HepG2 (cell line): ENCODE results near the gene DLL3. TPM values are rescaled to one million over a fixed set of nuclear protein-coding genes. Genes with fewer than 3 reads are reported as not detected.

Experiments used
- ATAC-seq: fragments of 200-7000 bp; cut with Tn5 transposase; 3 replicates; pipeline ENCODE4 v1.9.1; 2020; ENCODE audit warnings: mild to moderate bottlenecking, moderate library complexity
- BruUV-seq: library from RNA; stranded (reverse); fragments of 400-500 nt; replicated peaks from 2 replicates; lab custom pipeline; 2021; lab: Mats Ljungman, UMichigan
- CTCF ChIA-PET: fragments of 300-600 bp; formaldehyde crosslinking; extraction: SDS; loops from one replicate; lab custom pipeline; 2021; ENCODE audit warnings: low total read pairs, inconsistent platforms, low intra/inter-chr PET ratio; lab: Yijun Ruan, JAX
- POLR2A ChIA-PET: fragments of 350-600 bp; sonication (Branson Sonifier 250); formaldehyde crosslinking; loops from one replicate; lab custom pipeline; 2020; ENCODE audit warnings: antibody characterized with exemption, inconsistent platforms; lab: Yijun Ruan, JAX
- DNase-seq: peaks from one replicate; pipeline ENCODE4 v3.0.0-alpha.2; 2015; ENCODE audit warnings: low spot score
- FAIRE-seq: peaks from 3 replicates; lab custom pipeline; 2011; peaks lifted over from hg19 to GRCh38; lab: Jason Lieb, UNC
- H2AFZ ChIP-seq: one replicate; pipeline ENCODE4 v1.6.1; 2011; ENCODE audit warnings: low read length, inconsistent platforms
- H3K27ac ChIP-seq: fragments of 300-600 bp; 3 replicates; pipeline ENCODE4 v1.8.0; 2011; ENCODE audit warnings: mixed run types, mild to moderate bottlenecking, mixed read lengths, low read length, inconsistent platforms; ENCODE audit not compliant: insufficient read depth; ENCODE audit errors: extremely low read length
- H3K27me3 ChIP-seq, 2 experiments: fragments of 200-600 bp in 1 of 2; 2 replicates in 1 of 2; 3 replicates in 1 of 2; pipeline versions ENCODE4 v1.6.0 to v1.8.0; 2011; ENCODE audit warnings: low read length in 2 of 2, mild to moderate bottlenecking in 2 of 2, moderate library complexity in 2 of 2, inconsistent platforms in 1 of 2; ENCODE audit not compliant: insufficient read depth in 2 of 2, control insufficient read depth in 1 of 2
- H3K36me3 ChIP-seq, 2 experiments: fragments of 200-600 bp in 1 of 2; replicated peaks in 1 of 2; 2 replicates in 1 of 2; 3 replicates in 1 of 2; pipeline versions ENCODE4 v1.5.1 to v1.8.0; 2011; ENCODE audit warnings: low read length in 2 of 2, inconsistent platforms in 1 of 2; ENCODE audit not compliant: insufficient read depth in 2 of 2, control insufficient read depth in 1 of 2
- H3K4me1 ChIP-seq: 2 replicates; pipeline ENCODE4 v1.5.1; 2012; ENCODE audit warnings: low read length, inconsistent platforms; ENCODE audit not compliant: insufficient read depth
- H3K4me2 ChIP-seq: 2 replicates; pipeline ENCODE4 v1.6.0; 2011; ENCODE audit warnings: low read depth, low read length, inconsistent platforms
- H3K4me3 ChIP-seq, 3 experiments: fragments of 200-600 bp in 1 of 3; sonication (generic), shearing (Covaris generic) in 1 of 3; replicated peaks in 1 of 3; 2 replicates each; pipeline ENCODE4 v1.5.1; 2011 to 2016; ENCODE audit warnings: low read length in 3 of 3, inconsistent platforms in 2 of 3, low read depth in 2 of 3, mild to moderate bottlenecking in 2 of 3, control low read depth in 1 of 3, mixed read lengths in 1 of 3; ENCODE audit not compliant: insufficient read depth in 1 of 3
- H3K79me2 ChIP-seq: one replicate; pipeline ENCODE4 v1.6.1; 2011; ENCODE audit warnings: low read length, inconsistent platforms; ENCODE audit not compliant: insufficient read depth
- H3K9ac ChIP-seq: 2 replicates; pipeline ENCODE4 v1.6.0; 2011; ENCODE audit warnings: mild to moderate bottlenecking, low read depth, low read length, inconsistent platforms; ENCODE audit not compliant: insufficient read depth
- H3K9me3 ChIP-seq: 2 replicates; pipeline ENCODE4 v1.5.1; 2012; ENCODE audit warnings: mild to moderate bottlenecking, low read length
- H4K20me1 ChIP-seq: 2 replicates; pipeline ENCODE4 v1.6.0; 2011; ENCODE audit warnings: inconsistent platforms, mild to moderate bottlenecking, low read length, moderate library complexity; ENCODE audit not compliant: insufficient read depth
- FOXK1 ChIP-seq: sonication (generic); formaldehyde crosslinking; IDR thresholded peaks from 2 replicates; pipeline ENCODE4 v1.4.0; 2020; ENCODE audit warnings: low read depth, missing genetic modification reagents, borderline replicate concordance
- NR2F2 ChIP-seq: IDR thresholded peaks from 2 replicates; pipeline ENCODE4 v1.6.1; 2012; ENCODE audit warnings: low read depth, inconsistent platforms, borderline replicate concordance
- RARG ChIP-seq: sonication (generic); formaldehyde crosslinking; IDR thresholded peaks from 2 replicates; pipeline ENCODE4 v1.4.0; 2020; ENCODE audit warnings: low read depth, mild to moderate bottlenecking, missing genetic modification reagents
- ZMYM2 ChIP-seq: sonication (generic); formaldehyde crosslinking; IDR thresholded peaks from 2 replicates; pipeline ENCODE4 v1.8.0; 2022; ENCODE audit warnings: mild to moderate bottlenecking, missing genetic modification reagents
- ZNF160 ChIP-seq: sonication (generic); formaldehyde crosslinking; IDR thresholded peaks from 2 replicates; pipeline ENCODE4 v1.8.0; 2022; ENCODE audit warnings: mild to moderate bottlenecking, inconsistent platforms, missing genetic modification reagents
- ZNF543 ChIP-seq: sonication (generic); formaldehyde crosslinking; IDR thresholded peaks from 2 replicates; pipeline ENCODE4 v1.4.0; 2020; ENCODE audit warnings: mild to moderate bottlenecking, missing genetic modification reagents
- WGBS: methylation state at CpG from one replicate; pipeline ENCODE4 v1.1.6; 2017; ENCODE audit warnings: low lambda C conversion rate; 5-methylcytosine and 5-hydroxymethylcytosine counted together
- in situ Hi-C: cut with HindIII; loops from 2 replicates; pipeline ENCODE4 v1.10.0; 2017; ENCODE audit warnings: low pct_unique_long_range_greater_than_20kb; ENCODE audit not compliant: extremely low pct_ligation_motif_present
- intact Hi-C: fragments of 100-400 bp; cut with micrococcal nuclease; formaldehyde crosslinking; loops from one replicate; pipeline ENCODE4 v1.10.0; 2022; ENCODE audit not compliant: unreplicated experiment
- polyA plus RNA-seq, 8 experiments: library from polyadenylated mRNA; depleted of rRNA in 3 of 8; stranded (reverse) in 7 of 8; unstranded in 1 of 8; fragments of >200 nt; fragmentation: Illumina TruSeq in 4 of 8; extraction: Trizol in 4 of 8; gene quantifications; 2 replicates each; pipeline versions ENCODE4 v1.2.1 to v1.2.3, GENCODE V29; 2011 to 2016; ENCODE audit warnings: low read depth in 4 of 8, missing spikeins in 1 of 8, mixed read lengths in 1 of 8; ENCODE audit not compliant: insufficient read depth in 1 of 8
- total RNA-seq, 5 experiments: library from RNA; depleted of rRNA; stranded (reverse); fragments of >200 nt; fragmentation: Illumina TruSeq; extraction: Trizol; gene quantifications; 2 replicates each; pipeline ENCODE4 v1.2.3, GENCODE V29; 2016; ENCODE audit warnings: low read depth in 1 of 5
- TF ChIP-seq, protein P1 (sequence below): sonication (generic); formaldehyde crosslinking; IDR thresholded peaks from 2 replicates; pipeline ENCODE4 v1.5.0; 2020; ENCODE audit warnings: mild to moderate bottlenecking, low read depth, missing genetic modification reagents, borderline replicate concordance

Gene DLL3
- total and polyA plus RNA-seq, 2 of the 13 experiments (the other 11 are each of a cell fraction or from before 2014, with no cell fraction given), result 0.35 to 0.55 TPM

DNA sequence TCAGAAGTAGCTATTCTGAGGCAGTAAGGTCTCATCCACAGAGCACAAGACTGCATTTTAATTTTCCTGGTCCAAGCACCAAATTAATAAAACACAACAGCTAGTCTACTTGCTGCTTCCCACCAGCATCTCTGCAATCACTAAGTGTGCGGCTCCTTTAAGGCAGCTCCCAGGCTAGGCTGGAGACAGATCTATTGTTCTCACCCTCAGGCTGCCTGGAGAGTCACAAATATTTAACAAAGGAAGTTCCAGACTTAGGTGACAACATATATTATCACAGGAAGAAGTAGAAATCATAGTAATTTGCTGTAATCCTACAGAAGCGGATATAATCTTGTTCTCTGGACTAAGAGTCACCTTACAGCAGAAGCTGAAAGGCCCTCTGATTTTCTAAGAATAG, 43.5 kb downstream of the DLL3 start (continued):
- TF ChIP-seq ZNF160, result no peak
- no peak for TF ChIP-seq RARG (CRISPR knock-in tag)

DNA sequence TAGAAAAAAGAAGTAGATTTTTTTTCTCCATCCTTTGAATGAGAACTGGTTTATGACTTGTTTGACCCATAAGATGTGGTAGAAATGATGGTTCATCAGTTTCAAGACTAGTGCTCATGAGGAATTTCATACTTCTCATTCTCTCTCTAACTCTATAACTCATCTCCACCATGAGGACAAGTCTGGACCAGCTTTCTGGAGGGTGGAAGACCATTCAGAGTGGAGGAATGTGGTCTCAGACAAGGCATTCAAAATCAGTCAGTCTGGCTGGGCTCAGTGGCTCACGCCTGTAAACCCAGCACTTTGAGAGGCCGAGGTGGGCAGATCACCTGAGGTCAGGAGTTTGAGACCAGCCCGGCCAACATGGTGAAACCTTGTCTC, 44.7 kb downstream of the DLL3 start:
- ATAC-seq (no peak), DNase-seq (no peak), FAIRE-seq (no peak)
- Histone ChIP-seq H4K20me1 (no peaks in the 10 kb centered on the region), H3K9me3 (no peaks in the 10 kb centered on the region), H3K4me1 (peaks cover 26% of the 10 kb centered on the region), H2AFZ (no peak overlapping the region), H3K4me3 (no peak overlapping the region), H3K36me3 (no peaks in the 10 kb centered on the region), H3K27me3 (peaks cover 1 to 15% of the 10 kb centered on the region in 2 experiments; a peak in 3 of 5 replicates), H3K4me2 (no peak overlapping the region), H3K79me2 (peaks cover 11% of the 10 kb centered on the region), H3K9ac (no peak overlapping the region), H3K27ac (no peak overlapping the region)
- intact Hi-C loops (no loop called here), in situ Hi-C loops (no loop called here)
- no TSS peak for BruUV-seq
- 0% methylated on average over 3 of the region's 3 CpGs for WGBS
- POLR2A ChIA-PET, result interaction anchor here (1.3 kb wide), 1 partner anchor 107 kb away, joined by 3 read pairs; the partner anchor contains the start of gene RPS16
- TF ChIP-seq NR2F2, result no peak
- TF ChIP-seq ZNF543 (CRISPR knock-in tag), result no peak
- TF ChIP-seq ZMYM2, result no peak
- TF ChIP-seq FOXK1 (CRISPR knock-in tag), result no peak
- TF ChIP-seq, protein P1, sequence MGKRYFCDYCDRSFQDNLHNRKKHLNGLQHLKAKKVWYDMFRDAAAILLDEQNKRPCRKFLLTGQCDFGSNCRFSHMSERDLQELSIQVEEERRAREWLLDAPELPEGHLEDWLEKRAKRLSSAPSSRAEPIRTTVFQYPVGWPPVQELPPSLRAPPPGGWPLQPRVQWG (CRISPR knock-in tag), result no peak
- CTCF ChIA-PET, result no interaction called here
